SKM-1 (cell line): Measurements from ENCODE around the gene RNF214.
"Not testable (repeated sequence)": the region's sequence is repeated elsewhere in the genome, so short reads cannot be mapped to it uniquely, and the experiment has no call there.

Experiments
- DNase-seq: peaks from one replicate; lab custom pipeline; 2025; ENCODE audit not compliant: unreplicated experiment; lab: John Stamatoyannopoulos, UW

RNF214 gene

GRCh38 chr11:117229931-117230285 is 2.6 kb upstream of the RNF214 start:
- no peak for DNase-seq

GRCh38 chr11:117230286-117230961 is 2.0 kb upstream of the RNF214 start:
- DNase-seq = no peak

- DNase-seq = no peak
Measured at GRCh38 chr11:117230999-117231841, 1.3 kb upstream of the RNF214 start.

DNA sequence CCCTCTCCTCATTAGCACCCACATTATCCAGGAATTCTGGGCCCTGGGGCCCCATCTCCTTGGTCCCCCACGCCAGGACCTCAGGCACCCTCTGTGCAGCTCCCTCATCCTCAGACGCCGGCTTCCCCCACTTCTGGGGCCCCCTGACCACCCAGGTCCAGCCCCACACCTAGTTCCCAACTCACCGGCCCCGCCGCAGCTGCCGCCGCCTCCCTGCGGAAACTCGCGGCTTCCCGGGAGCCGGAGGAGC is 704 bp upstream of the RNF214 start, which contains the start of gene PCSK7:
Gene PCSK7, minus strand, starts transcription at position 232 of the 250 bp plus-strand sequence. CDS start 2,229 bp downstream, outside the sequence.
- no peak for DNase-seq

DNA sequence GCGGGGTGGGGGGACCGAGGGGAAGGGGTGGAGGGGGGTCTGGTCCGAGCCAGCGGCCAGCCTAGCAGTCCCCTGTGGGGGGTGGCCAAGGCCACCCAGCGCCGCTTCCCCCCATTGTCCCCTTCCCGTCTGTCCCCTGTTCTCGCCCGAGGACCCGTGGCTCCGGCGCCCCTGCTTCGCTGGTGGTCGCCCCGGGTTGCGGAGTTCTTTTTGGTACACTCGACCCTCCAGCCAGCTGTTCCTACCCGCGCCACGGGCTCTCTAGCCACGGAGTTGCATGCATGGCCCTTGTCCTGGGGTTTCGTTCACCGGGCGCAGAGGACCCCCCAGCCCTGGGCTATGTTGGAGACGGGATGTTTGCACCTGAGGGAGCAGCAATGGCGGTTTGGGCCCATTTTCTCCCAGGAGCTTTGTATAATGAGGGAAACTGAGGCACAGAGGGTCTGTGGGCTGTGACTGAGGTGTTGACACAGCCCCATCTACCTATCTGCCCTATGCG is 489 bp downstream of the RNF214 start:
- no peak for DNase-seq

DNA sequence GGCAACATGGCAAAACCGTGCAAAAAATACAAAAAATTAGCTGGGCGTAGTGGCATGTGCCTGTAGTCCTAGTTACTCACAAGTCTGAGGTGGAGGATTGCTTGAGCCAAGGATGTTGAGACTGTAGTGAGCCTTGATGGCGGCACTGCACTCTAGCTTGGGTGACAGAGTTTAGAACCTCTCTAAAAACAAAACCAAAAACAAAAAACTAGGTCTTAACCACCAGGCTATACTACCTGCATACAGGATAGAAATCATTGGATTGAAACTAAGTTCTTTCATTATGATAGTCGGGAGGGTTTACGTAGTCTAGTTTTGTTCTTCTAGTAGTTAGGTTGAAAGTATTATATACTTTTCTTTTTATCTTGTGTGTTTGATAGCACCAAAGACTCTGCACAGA is 5.8 kb downstream of the RNF214 start:
- no peak for DNase-seq

DNA sequence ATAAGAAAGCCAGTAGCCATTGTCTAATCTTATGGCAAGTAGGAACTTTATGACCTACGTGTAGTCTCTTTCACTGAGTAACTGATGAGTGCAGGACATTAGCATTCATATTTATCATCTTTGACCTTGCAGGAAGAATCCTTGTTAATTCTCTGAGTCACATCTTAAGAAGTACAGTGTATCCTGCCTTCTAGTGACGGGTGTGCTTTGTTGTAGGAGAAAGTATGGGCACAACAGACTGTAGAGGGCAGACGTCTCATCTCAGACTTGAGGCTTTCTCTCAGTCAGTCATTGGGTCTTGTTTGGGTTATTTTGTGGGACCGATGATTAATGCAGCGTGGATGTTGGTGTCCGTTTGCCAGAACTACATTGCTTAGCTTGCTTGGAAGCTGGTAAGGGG is 6.8 kb downstream of the RNF214 start:
- DNase-seq = no peak

DNA sequence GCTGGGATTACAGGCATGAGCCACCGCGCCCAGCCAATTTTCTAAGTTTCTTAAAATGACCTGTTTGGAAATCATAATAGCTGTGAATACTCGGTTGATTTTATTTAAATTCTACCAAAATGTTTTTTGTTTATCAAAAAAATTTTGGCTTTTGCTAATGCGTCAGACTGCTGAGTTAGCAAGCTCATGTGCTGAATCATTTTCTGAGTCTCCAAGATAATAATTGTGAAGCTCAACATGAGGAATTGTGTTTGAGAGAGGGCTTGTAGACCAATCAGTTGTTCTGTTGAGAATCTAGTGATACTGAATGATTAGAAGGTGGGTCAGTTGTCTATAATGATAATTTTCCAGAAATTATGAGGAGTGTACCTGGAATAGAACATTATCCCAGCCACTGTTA is 15.9 kb downstream of the RNF214 start:
- DNase-seq = no peak

DNA sequence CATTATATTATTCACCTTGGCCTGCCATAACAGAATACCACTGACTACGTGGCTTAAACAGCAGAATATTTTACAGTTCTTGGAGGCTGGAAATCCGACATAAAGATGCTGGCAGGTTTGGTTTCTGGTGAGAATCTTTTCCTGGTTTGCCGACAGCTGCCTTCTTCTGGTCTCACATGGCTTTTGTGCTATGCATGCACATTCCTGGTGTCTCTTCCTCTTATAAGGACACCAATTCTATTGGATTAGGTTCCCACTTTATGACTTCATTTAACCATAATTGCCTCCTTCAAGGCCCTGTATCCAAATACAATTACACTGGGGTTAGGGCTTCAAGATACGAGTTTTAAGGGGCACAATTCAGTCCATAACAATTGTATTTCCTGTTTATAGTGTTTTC is 17.1 kb downstream of the RNF214 start:
- DNase-seq = no peak

GRCh38 chr11:117251506-117251905 is 19.0 kb downstream of the RNF214 start:
- DNase-seq = no peak

- no peak for DNase-seq
Measured at GRCh38 chr11:117255966-117256365, 23.5 kb downstream of the RNF214 start.

DNA sequence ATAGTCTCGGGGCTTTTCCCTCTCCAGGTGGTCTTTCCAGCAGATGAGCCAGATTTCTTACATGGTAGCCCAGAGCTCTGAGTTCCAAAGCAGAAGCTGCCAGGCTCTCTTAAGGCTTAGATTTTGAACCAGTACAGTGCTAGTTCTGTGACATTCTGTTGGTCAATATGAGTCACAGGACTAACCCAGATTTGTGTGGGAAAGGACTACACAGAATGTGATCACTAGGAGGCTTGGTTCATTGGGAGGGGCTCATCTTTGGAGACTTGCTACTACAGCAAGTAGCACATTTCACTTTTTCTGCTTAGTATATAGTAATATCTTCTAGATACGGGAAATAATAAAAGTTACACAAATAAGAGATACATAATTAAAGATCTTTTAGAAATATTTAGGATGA is 24.1 kb downstream of the RNF214 start:
- DNase-seq = no peak

- DNase-seq = no peak
Measured at GRCh38 chr11:117258576-117258975, 26.1 kb downstream of the RNF214 start.

- no peak for DNase-seq
Measured at GRCh38 chr11:117259417-117259816, 26.9 kb downstream of the RNF214 start.

DNA sequence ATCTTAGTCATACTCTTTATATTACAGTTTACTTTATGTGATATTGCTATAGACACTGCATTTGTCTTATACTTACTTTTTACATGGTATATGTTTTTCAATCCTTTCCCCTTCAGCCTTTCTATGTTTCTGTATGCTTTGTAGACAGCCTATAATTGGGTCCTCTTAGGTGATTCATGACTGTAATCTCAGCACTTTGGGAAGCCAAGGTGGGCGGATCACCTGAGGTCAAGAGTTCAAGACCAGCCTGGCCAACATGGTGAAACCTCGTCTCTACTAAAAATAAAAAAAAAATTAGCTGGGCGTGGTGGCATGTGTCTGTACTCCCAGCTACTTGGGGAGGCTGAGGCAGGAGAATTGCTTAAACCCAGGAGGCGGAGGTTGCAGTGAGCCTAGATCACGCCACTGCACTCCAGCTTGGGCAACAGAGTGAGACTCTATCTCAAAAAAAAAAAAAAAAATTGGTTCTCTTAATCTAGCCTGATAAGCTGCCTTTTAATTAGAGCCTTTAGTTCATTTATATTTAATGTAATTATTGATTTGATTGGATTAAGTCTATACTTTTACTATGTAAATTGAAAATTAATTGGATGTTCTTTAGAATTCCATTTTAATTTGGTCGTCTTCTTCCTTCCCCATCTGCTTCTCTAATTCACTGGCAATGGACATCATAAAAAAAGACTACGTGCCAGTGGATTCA is 32.3 kb downstream of the RNF214 start:
- not testable (repeated sequence) for DNase-seq

- DNase-seq = no peak
Measured at GRCh38 chr11:117265745-117266144, 33.3 kb downstream of the RNF214 start.

DNA sequence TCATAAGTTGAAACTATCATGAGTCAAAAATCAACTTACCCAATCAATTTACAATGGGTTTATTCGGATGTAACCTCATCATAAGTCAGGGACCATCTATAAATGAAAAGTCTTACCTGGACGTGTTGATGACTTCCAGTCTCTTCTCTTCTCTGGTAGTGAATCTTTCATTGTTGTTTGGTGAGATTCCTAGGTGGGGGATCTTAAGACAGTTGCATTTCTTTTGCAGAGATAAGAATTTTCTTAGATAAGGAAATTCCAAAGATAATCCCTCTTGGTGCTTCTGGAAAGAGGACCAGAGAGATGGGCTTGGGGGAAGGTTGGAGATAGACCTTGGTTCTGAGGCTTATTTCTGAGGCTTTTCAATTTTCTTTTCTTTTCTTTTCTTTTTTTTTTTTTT is 37.4 kb downstream of the RNF214 start:
- no peak for DNase-seq

DNA sequence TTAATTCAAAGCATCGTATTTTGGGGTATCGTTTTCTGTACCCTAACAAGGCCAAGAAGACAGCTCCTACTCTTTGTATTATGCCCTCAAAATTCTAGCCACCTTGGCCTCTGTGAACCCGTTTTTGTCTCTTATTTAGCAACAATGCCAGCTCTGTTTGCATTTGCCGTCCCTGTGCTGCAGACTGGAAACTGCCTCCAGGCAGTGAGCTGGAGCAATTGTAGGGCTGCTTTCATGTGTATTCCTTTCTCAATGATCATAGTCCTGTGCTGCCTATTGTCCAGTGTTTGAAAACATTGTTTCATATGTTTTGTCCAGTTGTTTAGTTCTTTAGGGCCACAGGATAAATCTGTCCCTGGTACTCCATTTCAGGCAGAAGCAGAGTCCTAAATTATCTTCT is 38.7 kb downstream of the RNF214 start:
- DNase-seq = no peak

- DNase-seq = not testable (repeated sequence)
Measured at GRCh38 chr11:117272175-117272574, 39.7 kb downstream of the RNF214 start.

- no peak for DNase-seq
Measured at GRCh38 chr11:117273550-117274289, 41.2 kb downstream of the RNF214 start.

GRCh38 chr11:117278347-117278746 is 45.9 kb downstream of the RNF214 start:
- DNase-seq = no peak
